Hematopoietic multipotent progenitor cell (in vitro differentiated cells): ENCODE results near the gene GRID2. TPM values are rescaled to one million over a fixed set of nuclear protein-coding genes. Genes with fewer than 3 reads are reported as not detected.

Source experiments
- DNase-seq, 3 donors: peaks; one replicate each; pipeline ENCODE4 v3.0.0-alpha.2; 2011 to 2015; ENCODE audit warnings: low read depth in 2 of 3, low spot score in 2 of 3
- total RNA-seq: library from RNA; depleted of rRNA; stranded (reverse); fragments of >200 nt; gene quantifications from one replicate; pipeline ENCODE4 v1.2.3, GENCODE V29; 2012

The GRID2 gene
- total RNA-seq, 1 donor, result not detected

- no peak for DNase-seq
These were observed 354.6 kb downstream of the GRID2 start for GRCh38 chr4:92658318-92658717.

GRCh38 chr4:92677805-92678204 lies 374.0 kb downstream of the GRID2 start:
- no peak for DNase-seq

- no peak for DNase-seq
These were observed 374.5 kb downstream of the GRID2 start for GRCh38 chr4:92678292-92678691.

- DNase-seq, result no peak
These were observed 375.4 kb downstream of the GRID2 start for GRCh38 chr4:92679149-92679548.

- no peak for DNase-seq
These were observed 410.9 kb downstream of the GRID2 start for GRCh38 chr4:92714640-92715039.

- no peak for DNase-seq
These were observed 429.5 kb downstream of the GRID2 start for GRCh38 chr4:92733231-92733630.

GRCh38 chr4:92735025-92735665 lies 431.4 kb downstream of the GRID2 start:
- no peak for DNase-seq

- DNase-seq, result no peak
These were observed 456.7 kb downstream of the GRID2 start for GRCh38 chr4:92760433-92760832.

- no peak for DNase-seq
These were observed 472.3 kb downstream of the GRID2 start for GRCh38 chr4:92776080-92776479.

GRCh38 chr4:92789741-92790140 lies 486.0 kb downstream of the GRID2 start:
- DNase-seq, result no peak

- DNase-seq, result no peak
These were observed 488.2 kb downstream of the GRID2 start for GRCh38 chr4:92791871-92792440.

GRCh38 chr4:92809381-92809780 lies 505.6 kb downstream of the GRID2 start:
- DNase-seq, result no peak

GRCh38 chr4:92812652-92813051 lies 508.9 kb downstream of the GRID2 start:
- DNase-seq, result no peak

- no peak for DNase-seq
These were observed 510.9 kb downstream of the GRID2 start for GRCh38 chr4:92814677-92815076.

GRCh38 chr4:92825256-92825655 lies 521.5 kb downstream of the GRID2 start:
- no peak for DNase-seq

- DNase-seq, result no peak
These were observed 522.0 kb downstream of the GRID2 start for GRCh38 chr4:92825791-92826190.

- no peak for DNase-seq
These were observed 527.0 kb downstream of the GRID2 start for GRCh38 chr4:92830771-92831170.

GRCh38 chr4:92840880-92841279 lies 537.1 kb downstream of the GRID2 start:
- DNase-seq, result no peak

GRCh38 chr4:92843784-92844183 lies 540.0 kb downstream of the GRID2 start:
- DNase-seq, result no peak

- no peak for DNase-seq
These were observed 543.3 kb downstream of the GRID2 start for GRCh38 chr4:92847026-92847425.

GRCh38 chr4:92862509-92862908 lies 558.7 kb downstream of the GRID2 start:
- no peak for DNase-seq

- no peak for DNase-seq
These were observed 560.3 kb downstream of the GRID2 start for GRCh38 chr4:92864096-92864495.

- no peak for DNase-seq
These were observed 568.8 kb downstream of the GRID2 start for GRCh38 chr4:92872604-92873003.
